Fibroblast of mammary gland (primary cell): ENCODE results near the gene FRMPD4.

Experiments used
- DNase-seq: peaks from one replicate; pipeline ENCODE4 v3.0.0-alpha.2; 2010; ENCODE audit warnings: low read depth
- H3K4me3 ChIP-seq: 2 replicates; pipeline ENCODE4 v1.5.1; 2011; ENCODE audit warnings: low read depth, mild to moderate bottlenecking, low read length, moderate library complexity; ENCODE audit not compliant: control insufficient read depth
- CTCF ChIP-seq: conservative IDR thresholded peaks from 2 replicates; pipeline ENCODE4 v1.5.1; 2011; ENCODE audit warnings: low read depth, low read length, inconsistent platforms; ENCODE audit not compliant: control insufficient read depth, insufficient read depth

Gene FRMPD4

GRCh38 chrX:12239356-12240082 lies 101.2 kb downstream of the FRMPD4 start:
- DNase-seq = no peak
- TF ChIP-seq CTCF = no peak
- no peak overlapping the region for H3K4me3 ChIP-seq

GRCh38 chrX:12240491-12240890 lies 102.2 kb downstream of the FRMPD4 start:
- DNase-seq = no peak
- TF ChIP-seq CTCF = no peak
- no peak overlapping the region for H3K4me3 ChIP-seq

- TF ChIP-seq CTCF = no peak
- peak; percentile 33 for DNase-seq
- H3K4me3 ChIP-seq = no peak overlapping the region
Measured at GRCh38 chrX:12241026-12241425, 102.8 kb downstream of the FRMPD4 start.

- no peak overlapping the region for H3K4me3 ChIP-seq
- peak; percentile 91 for DNase-seq
- TF ChIP-seq CTCF = no peak
Measured at GRCh38 chrX:12245650-12246645, 107.7 kb downstream of the FRMPD4 start.

GRCh38 chrX:12249997-12250396 lies 111.7 kb downstream of the FRMPD4 start:
- no peak for DNase-seq
- no peak overlapping the region for H3K4me3 ChIP-seq
- no peak for TF ChIP-seq CTCF

GRCh38 chrX:12263211-12263610 lies 124.9 kb downstream of the FRMPD4 start:
- no peak overlapping the region for H3K4me3 ChIP-seq
- peak; percentile 14 for DNase-seq
- TF ChIP-seq CTCF = no peak
